Loucy (cell line): ENCODE data around the gene L3MBTL4.

Source experiments
- H2AFZ ChIP-seq: fragments of 200-600 bp; sonication (generic); 2 replicates; pipeline ENCODE4 v1.6.0; 2016; ENCODE audit warnings: antibody characterized with exemption, mild to moderate bottlenecking, low read length, moderate library complexity
- H3F3A ChIP-seq: fragments of 200-600 bp; 2 replicates; pipeline ENCODE4 v1.6.0; 2016; ENCODE audit warnings: antibody characterized with exemption, low read depth, mild to moderate bottlenecking
- H3K27me3 ChIP-seq: fragments of 200-600 bp; sonication (generic); 2 replicates; pipeline ENCODE4 v1.6.1; 2014; ENCODE audit warnings: low read length, mild to moderate bottlenecking; ENCODE audit not compliant: insufficient read depth, poor library complexity, severe bottlenecking
- H3K36me3 ChIP-seq: fragments of 200-600 bp; sonication (generic); 2 replicates; pipeline ENCODE4 v1.6.1; 2016; ENCODE audit warnings: low read length; ENCODE audit not compliant: insufficient read depth
- H3K4me1 ChIP-seq: fragments of 200-600 bp; sonication (generic); 2 replicates; pipeline ENCODE4 v1.5.1; 2014; ENCODE audit warnings: low read length, mild to moderate bottlenecking; ENCODE audit not compliant: insufficient read depth, poor library complexity, severe bottlenecking
- H3K4me2 ChIP-seq: fragments of 200-600 bp; sonication (generic); 2 replicates; pipeline ENCODE4 v1.6.0; 2014; ENCODE audit warnings: antibody characterized with exemption, low read length, low read depth, mild to moderate bottlenecking; ENCODE audit not compliant: poor library complexity, severe bottlenecking
- H3K4me3 ChIP-seq: fragments of 200-600 bp; sonication (generic); 2 replicates; pipeline ENCODE4 v1.5.1; 2014; ENCODE audit warnings: low read length, mild to moderate bottlenecking, mixed read lengths; ENCODE audit not compliant: poor library complexity, severe bottlenecking
- H3K79me2 ChIP-seq: fragments of 200-600 bp; sonication (generic); 2 replicates; pipeline ENCODE4 v1.6.1; 2014; ENCODE audit warnings: low read length; ENCODE audit not compliant: insufficient read depth
- H3K9ac ChIP-seq: fragments of 200-600 bp; sonication (generic); 2 replicates; pipeline ENCODE4 v1.6.0; 2014; ENCODE audit warnings: mild to moderate bottlenecking, low read depth, low read length, moderate library complexity; ENCODE audit not compliant: poor library complexity, severe bottlenecking
- H3K9me2 ChIP-seq: fragments of 200-600 bp; sonication (generic); replicated peaks from 2 replicates; pipeline ENCODE4 v1.6.1; 2016; ENCODE audit warnings: low read depth, low read length, mixed read lengths
- H3K9me3 ChIP-seq: fragments of 200-600 bp; sonication (generic); 2 replicates; pipeline ENCODE4 v1.6.1; 2014; ENCODE audit warnings: mild to moderate bottlenecking, antibody characterized with exemption, low read length, low read depth; ENCODE audit not compliant: insufficient read depth
- H4K20me1 ChIP-seq: fragments of 200-600 bp; sonication (generic); 2 replicates; pipeline ENCODE4 v1.6.0; 2014; ENCODE audit warnings: antibody characterized with exemption, low read length, mild to moderate bottlenecking; ENCODE audit not compliant: insufficient read depth, poor library complexity, severe bottlenecking
- EZH2phosphoT487 ChIP-seq: fragments of 200-600 bp; IDR thresholded peaks from 2 replicates; pipeline ENCODE4 v1.6.1; 2018; ENCODE audit warnings: antibody characterized with exemption, mild to moderate bottlenecking, moderate library complexity, borderline replicate concordance
- TF ChIP-seq, protein P1 (sequence below): fragments of 200-600 bp; sonication (generic); conservative IDR thresholded peaks from 2 replicates; pipeline ENCODE4 v1.5.1; 2014; ENCODE audit warnings: mild to moderate bottlenecking, antibody characterized with exemption, low read length

L3MBTL4 gene

DNA sequence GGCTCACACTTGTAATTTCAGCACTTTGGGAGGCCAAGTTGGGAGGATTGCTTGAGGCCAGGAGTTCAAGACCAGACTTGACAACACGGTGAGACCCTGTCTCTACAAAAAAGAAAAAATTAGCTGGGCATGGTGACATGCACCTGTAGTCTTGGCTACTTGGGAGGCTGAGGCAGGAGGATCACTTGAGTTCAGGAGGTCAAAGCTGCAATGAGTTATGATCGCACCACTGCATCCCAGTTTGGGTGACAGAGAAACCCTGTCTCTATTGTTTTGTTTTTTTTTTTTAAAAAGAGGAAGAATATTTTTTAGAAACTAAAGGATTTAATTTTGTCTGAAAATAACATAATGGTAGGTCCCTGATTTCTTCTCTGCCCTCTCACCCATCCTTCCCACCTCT lies 440.0 kb downstream of the L3MBTL4 start:
- Histone ChIP-seq H3K79me2 (no peaks in the 10 kb centered on the region), H3K4me3 (no peak overlapping the region), H3K9me2 (no peaks in the 10 kb centered on the region), H3K9me3 (peaks cover 4% of the 10 kb centered on the region; the same call in 1 of the 2 replicates), H3K4me1 (no peaks in the 10 kb centered on the region), H3K4me2 (no peak overlapping the region), H3K27me3 (no peaks in the 10 kb centered on the region), H3F3A (no peaks in the 10 kb centered on the region), H3K36me3 (no peaks in the 10 kb centered on the region), H3K9ac (no peak overlapping the region), H2AFZ (no peak overlapping the region), H4K20me1 (no peaks in the 10 kb centered on the region)
- TF ChIP-seq, protein P1, sequence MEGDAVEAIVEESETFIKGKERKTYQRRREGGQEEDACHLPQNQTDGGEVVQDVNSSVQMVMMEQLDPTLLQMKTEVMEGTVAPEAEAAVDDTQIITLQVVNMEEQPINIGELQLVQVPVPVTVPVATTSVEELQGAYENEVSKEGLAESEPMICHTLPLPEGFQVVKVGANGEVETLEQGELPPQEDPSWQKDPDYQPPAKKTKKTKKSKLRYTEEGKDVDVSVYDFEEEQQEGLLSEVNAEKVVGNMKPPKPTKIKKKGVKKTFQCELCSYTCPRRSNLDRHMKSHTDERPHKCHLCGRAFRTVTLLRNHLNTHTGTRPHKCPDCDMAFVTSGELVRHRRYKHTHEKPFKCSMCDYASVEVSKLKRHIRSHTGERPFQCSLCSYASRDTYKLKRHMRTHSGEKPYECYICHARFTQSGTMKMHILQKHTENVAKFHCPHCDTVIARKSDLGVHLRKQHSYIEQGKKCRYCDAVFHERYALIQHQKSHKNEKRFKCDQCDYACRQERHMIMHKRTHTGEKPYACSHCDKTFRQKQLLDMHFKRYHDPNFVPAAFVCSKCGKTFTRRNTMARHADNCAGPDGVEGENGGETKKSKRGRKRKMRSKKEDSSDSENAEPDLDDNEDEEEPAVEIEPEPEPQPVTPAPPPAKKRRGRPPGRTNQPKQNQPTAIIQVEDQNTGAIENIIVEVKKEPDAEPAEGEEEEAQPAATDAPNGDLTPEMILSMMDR, result no peak
- no peak for TF ChIP-seq EZH2phosphoT487

DNA sequence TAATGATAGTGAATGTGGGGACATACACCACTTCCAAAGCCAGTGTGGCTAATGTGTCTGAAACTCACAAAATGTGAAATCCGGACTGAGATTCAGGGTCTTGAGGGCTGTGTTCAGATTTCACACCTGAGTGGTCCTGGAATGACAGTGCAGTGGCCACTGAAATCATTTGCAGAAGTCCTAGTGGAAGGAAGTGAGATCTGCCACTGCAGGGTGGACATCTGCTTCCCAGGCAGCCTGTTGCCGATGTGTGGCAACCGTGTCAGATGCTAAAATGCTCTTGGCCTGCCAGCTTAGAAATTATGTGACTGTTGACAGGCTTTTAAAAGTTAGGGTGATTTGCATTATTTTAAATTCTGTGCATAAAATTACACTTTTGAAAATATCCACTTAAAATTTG lies 441.6 kb downstream of the L3MBTL4 start:
- no peak overlapping the region for H2AFZ ChIP-seq
- H3K9me3 ChIP-seq, result peaks cover 4% of the 10 kb centered on the region; the same call in 1 of the 2 replicates
- no peaks in the 10 kb centered on the region for H3K36me3 ChIP-seq
- H3K4me3 ChIP-seq, result no peak overlapping the region
- H3K4me1 ChIP-seq, result no peaks in the 10 kb centered on the region
- H3K79me2 ChIP-seq, result no peaks in the 10 kb centered on the region
- no peak for TF ChIP-seq EZH2phosphoT487
- TF ChIP-seq, protein P1, result no peak
- H4K20me1 ChIP-seq, result no peaks in the 10 kb centered on the region
- no peak overlapping the region for H3K9ac ChIP-seq
- no peak overlapping the region for H3K4me2 ChIP-seq
- H3F3A ChIP-seq, result no peaks in the 10 kb centered on the region
- no peaks in the 10 kb centered on the region for H3K9me2 ChIP-seq
- no peaks in the 10 kb centered on the region for H3K27me3 ChIP-seq

DNA sequence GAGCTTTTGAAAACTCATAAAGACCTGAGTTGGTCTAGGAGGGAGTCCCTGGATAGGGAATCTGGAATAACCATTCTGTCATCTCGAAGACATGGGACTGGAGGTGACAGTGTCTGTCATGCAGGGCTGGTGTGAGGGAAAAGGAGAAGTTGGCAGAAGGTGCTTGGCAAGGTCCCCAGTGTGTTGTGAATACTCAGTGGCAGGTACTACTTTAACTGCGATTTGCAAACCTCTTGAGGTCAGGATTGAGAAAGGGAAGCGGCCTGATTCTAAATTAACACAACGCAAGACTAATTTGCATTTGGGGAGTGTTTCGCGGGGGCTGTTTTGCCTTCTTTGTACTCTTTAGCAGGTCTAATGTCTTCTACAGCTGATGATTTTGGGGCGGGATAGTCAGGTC lies 442.4 kb downstream of the L3MBTL4 start:
- Histone ChIP-seq H3K4me3 (no peak overlapping the region), H3K9me2 (no peaks in the 10 kb centered on the region), H3K4me2 (no peak overlapping the region), H3K4me1 (no peaks in the 10 kb centered on the region), H3K9ac (no peak overlapping the region), H3K9me3 (peaks cover under 1% of the 10 kb centered on the region; the same call in 1 of the 2 replicates), H3K36me3 (no peaks in the 10 kb centered on the region), H3F3A (no peaks in the 10 kb centered on the region), H3K79me2 (no peaks in the 10 kb centered on the region), H3K27me3 (no peaks in the 10 kb centered on the region), H2AFZ (no peak overlapping the region), H4K20me1 (no peaks in the 10 kb centered on the region)
- TF ChIP-seq EZH2phosphoT487, result no peak
- TF ChIP-seq, protein P1, result no peak
